Activated effector memory CD4-positive, alpha-beta T cell treated with Interleukin-2 at 50 U/mL for 16 hours (primary cell): ENCODE data around the gene PPIL6.

Experiments
- DNase-seq: peaks from one replicate; pipeline ENCODE4 v3.0.0-alpha.2; 2020

Gene PPIL6

DNA sequence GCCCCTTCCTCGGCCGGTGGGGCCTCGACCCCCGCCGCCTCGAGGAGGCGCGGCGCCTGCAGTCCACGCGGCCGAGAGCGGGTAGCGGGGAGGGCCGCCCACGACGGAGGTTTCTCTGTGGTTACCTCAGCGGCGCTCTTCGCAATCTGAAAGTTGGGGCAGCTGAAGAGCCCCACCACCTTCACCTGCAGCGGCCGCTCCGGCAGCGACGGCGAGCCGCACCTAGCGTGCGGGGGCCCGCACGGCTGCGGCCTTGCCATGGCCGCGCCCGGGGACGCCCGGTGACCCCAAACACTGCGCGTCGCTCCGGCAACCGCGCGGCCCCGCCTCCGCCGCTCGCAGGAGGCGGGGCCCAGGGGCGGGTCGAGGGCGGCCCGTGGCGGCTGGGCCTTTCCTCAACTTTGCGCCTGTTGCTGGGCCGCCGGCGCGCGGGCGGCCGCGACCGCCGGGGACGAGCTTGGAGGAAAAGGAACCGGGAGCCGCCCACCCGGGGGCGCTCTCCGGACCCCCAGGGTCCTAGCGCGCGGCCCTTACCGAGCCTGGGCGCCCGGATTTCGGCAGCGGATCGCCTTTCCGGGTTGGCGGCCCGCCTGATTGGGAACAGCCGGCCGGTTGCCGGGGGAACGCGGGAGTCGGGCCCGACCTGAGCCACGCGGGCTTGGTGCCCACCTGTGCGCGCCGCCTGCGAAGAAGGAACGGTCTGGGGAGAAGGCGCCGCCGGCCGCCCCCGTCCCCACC, at the start of gene PPIL6, which contains the start of gene SMPD2:
Gene PPIL6 (minus strand): TSS at position 298 of the 738 bp plus-strand sequence. CDS start 38 bp downstream, at position 260.
Gene SMPD2 (plus strand): TSS at position 394 of the 738 bp plus-strand sequence. CDS start 398 bp downstream, outside the sequence.
- DNase-seq = peak; percentile 71

DNA sequence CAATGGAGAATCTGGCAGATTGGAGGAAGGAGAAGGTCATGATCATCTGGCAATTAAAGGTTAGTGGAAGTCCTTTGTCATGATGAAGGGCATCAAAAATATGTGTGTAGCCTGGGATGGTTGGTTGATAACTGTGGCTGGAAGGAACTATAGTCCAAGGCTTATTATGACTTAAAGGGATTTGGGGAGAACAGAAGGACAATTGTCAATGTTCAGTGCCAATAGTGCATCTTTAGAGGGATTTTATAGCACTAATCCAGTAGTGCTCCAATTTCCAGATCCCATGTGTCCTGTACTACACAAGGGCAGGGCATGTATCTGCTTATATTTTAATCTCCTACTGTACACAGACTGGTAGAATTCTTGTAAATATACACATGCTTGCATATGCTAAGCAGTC, 47.6 kb upstream of the PPIL6 start:
- DNase-seq = no peak

DNA sequence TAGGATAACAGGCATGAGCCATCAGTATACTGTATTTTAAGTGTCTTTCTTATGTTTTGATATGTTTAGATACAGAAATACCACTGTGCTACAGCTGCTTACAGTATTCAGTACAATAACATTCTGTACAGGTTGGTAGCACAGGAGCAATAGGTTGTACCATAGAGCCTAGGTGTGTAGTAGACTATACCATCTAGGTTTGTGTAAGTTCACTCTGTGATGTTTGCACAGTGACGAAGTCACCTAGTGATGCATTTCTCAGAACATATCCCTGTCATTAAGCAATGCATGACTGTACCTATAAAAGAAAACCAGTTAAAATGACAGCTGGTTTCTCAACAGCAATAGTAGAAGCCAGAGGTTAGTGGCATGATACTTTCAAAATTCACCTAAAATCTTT, 45.6 kb upstream of the PPIL6 start:
- no peak for DNase-seq

DNA sequence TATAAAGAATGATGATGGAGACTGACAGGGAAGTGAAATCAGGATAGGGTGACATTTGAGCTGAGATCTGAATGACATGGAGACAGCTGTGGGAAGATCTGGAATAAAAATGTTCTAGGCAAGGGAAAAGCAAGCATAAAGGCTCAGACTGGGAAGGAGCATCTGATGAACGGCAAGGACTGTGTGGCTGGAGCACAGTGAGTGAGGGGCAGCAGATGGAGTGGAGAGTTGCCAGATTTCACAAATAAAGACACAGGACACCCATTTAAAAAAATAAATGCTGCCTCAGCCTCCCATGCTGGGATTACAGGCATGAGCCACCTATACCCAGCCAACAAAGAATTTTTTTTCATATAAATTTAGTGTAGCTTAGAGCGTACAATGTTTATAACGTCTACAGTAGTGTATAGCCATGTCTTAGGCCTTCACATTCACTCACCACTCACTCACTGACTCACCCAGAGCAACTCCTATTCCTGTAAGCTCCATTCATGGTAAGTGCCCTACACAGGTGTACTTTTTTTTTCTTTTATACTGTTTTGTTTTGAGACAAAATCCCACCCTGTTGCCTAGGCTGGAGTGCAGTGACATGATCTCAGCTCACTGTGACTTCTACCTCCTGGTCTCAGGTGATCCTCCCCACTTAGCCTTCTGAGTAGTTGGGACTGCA, 45.0 kb upstream of the PPIL6 start:
- no peak for DNase-seq

DNA sequence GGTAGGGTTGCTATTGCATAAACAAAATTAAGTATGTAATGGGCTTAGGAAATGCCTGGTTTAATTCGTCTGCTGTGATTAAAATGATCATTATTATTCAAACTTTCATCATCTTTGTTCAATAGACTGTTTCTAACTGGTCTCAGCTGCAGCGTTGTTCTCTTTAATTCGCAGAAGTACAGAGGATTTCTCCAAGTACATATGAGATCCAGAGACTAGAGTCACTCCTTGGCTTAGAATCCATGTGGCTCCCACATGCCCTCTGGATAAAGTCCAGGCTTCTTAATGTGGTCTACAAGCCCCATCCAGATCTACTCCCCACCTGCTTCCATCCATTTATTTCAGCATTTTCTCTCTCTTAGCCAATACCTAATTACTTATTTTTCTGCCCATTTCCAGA, 43.7 kb upstream of the PPIL6 start:
- no peak for DNase-seq

DNA sequence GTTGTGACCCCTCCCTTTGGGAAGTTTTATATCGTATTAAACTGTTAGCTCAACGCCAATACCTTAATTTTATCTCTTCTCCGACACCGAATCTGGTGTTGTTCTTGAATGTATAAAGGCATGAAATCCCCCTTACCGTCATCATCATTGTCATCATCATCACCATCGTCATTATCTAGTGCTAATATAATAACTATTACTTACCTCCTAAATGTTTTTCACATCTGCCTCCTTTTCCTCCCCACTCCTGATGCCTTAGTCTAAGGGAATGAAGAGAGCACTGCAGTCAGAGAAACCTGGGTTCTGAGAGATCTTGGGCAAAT, 43.3 kb upstream of the PPIL6 start:
- no peak for DNase-seq

DNA sequence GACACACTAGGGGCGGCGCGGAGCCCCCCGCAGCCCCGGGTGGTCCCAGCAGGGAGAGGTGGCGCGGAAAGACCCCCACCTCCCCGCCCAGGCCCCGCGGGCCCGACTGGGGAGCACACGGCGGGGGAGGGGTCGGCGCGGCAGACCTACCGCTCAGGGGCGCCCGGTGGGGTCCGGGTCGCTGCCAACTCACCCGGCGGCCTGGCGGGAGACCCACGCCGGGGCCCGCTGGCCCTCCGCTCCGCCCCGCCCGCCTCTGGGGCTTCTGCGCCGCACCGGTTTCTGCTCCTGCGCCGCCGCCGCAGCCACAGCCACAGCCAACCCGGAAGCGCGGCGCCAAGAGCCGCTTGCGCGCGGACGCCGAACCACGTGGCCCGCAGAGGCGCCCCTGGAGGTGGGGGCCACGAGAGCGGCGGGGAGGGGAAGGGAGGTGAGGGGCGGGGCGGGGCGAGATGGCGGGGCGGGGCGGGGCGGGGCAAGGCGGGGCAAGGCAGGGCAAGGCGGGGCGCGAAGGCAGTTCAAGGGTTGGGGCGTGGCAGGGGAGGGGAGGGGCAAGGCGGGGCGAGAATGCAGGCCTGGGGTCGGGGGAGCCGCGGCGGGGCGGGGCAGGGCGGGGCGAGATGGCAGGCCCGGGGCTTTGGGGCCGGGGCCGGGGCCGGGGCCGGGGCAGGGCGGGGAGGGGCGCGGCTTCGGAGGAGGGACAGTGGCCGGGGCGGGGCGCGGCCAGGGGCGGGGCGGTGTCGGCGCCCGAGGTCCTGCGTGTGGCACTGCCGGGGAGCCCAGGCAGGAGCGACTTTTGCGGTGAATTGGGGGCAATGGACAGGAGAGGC, 42.7 kb upstream of the PPIL6 start, which contains the start of gene ZBTB24:
Gene ZBTB24 (minus strand): TSS at position 315 of the 830 bp plus-strand sequence. CDS start 1,193 bp downstream, outside the sequence.
- peak; percentile 85 for DNase-seq

DNA sequence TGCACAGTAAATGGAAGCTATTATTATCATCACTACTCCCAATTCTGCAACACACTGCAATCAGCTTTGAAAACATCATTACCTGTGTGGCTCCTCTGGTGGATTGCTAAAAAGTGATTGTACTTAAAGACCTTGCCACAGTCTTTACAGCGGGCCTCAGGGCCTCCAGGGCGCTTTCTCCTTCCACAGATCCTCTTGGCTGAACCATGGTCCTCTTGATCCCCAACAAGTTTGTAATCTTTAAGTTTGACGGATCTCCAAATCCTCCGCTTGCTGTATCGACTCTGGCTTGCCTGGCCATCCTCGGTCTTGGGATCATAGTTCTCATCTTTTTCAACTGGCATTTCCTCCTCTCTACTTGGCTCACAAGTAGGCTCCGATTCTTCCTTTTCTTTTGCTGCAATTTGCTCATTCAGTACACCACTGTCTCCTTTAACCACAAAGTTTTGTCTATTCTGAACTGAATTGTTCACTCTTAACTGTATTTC, 40.6 kb upstream of the PPIL6 start:
- no peak for DNase-seq

DNA sequence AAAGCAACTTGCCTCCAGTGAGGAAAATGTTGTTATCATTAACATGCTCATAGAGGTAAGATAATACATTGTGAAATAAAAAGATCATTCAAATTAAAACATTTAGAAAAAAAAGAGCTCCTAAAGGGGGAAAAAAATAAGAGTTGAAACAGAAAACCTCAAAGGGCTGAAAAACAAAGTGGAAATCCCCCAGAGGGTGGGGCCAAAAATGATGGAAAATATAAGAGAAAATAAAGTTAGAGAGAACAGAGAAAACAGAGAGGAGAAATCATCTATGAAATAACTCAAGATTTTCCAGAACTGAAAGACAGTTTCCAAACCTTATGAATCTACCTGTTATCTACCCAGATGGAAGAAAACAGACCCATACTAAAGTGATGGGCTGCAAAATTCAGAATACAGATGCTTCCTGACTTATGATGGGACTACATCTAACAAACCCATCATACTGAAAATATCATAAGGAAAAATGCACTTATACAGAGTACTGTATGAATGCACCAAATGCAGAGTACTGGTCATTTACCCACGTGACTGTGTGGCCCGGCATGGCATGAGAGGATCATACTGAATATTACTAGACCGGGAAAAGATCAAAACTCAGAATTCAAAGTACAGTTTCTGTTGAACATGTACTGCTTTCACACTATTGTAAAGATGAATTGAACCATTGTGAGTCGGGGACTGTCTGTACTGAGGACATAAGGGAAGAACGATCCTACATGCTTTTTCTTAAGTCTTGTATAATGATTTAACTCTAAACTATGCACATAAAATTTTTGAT, 38.6 kb upstream of the PPIL6 start:
- no peak for DNase-seq

DNA sequence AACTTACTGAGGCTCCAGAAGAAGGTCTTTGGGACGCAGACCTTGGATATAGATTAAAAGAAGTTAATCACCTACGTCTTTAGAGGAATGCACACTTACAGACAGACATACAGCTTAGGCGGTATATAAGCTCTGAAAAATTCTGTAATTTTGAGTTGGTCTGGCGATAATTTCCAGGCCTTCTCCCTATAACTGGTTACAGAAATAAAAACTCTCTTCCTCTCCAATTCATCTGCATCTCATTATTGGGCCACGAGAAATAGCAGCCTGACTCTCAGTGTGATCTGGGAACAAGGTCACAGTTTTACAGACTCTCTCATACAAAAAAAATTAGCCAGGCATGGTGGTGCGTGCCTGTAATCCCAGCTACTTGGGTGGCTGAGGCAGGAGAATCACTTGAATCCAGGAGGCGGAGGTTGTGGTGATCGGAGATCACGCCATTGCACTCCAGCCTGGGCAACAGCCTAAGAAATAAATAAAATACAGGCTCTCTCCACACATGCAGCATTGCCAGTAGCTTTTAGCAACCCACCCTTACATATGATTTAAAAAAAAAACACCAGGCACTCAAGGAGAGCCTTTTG, 37.9 kb upstream of the PPIL6 start:
- no peak for DNase-seq

DNA sequence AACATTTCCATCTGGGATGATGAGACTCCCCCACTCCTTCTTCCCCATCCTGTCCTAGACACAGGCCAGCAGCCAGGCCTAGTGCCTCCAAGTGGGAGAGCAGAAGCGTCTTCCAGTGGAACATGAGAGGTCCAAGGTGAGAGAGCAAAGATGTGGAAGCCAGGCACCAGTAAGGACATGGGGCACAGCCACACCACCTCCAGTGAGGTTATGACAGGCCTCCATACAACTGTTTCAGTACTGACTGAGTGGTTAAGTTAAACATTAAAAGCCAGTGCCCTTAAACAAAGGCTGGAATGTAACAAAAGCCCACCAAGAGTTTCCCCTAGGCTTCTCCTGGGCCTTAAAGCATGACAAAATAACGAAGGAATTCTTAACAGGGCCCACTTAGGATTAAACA, 37.3 kb upstream of the PPIL6 start:
- no peak for DNase-seq

DNA sequence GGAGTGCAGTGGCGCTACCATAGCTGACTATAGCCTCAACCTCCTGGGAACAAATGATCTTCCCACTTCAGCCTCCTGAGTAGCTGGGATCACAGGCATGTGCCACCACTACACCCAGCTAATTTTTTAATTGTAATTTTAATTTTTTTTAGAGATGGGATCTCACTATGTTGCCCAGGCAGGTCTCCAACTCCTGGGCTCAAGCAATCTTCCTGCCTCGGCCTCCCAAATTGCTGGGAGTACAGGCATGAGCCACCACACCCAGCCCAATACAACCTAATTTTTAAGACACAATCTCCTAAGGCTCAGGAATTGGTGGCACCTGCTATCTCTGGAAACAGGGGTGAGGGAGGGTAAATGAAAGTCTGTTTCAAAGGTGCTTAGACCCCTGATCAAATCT, 36.8 kb upstream of the PPIL6 start:
- DNase-seq = no peak

DNA sequence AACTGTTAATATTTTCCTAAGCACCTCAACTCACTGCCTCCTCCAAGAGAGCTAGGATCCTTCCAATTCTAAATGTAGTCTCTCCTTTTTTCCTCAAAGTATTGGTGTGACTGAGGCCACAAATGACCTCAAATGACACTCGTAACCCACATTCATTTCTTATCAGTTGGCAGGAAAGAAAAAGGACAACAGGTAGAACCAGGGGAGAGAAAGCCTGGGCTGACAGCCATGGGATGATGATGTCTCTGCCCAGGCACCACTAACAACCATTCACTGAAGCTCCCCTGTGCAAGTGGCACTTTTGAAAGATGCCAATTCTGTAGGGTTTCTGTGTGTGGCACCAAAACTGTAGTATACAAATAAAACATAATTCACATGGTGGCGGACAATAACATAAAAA, 35.2 kb upstream of the PPIL6 start:
- DNase-seq = no peak

DNA sequence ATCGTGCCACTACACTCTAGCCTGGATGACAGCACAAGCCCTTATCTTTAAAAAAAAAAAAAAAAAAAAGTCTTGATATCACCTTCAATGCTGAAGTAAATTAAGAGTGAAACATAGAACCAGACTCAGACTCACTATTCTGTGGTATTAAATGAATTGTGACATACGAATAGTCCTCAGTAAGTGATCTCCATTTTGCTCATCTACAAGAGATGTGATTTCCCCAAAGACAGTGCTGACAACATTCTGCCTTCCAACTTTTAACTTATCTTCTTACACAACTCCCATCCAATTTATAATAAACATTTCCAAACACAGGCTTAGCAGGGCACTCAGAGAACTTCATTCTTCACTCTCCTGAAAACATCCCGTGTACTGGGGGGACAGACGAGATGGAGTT, 34.6 kb upstream of the PPIL6 start:
- DNase-seq = no peak

DNA sequence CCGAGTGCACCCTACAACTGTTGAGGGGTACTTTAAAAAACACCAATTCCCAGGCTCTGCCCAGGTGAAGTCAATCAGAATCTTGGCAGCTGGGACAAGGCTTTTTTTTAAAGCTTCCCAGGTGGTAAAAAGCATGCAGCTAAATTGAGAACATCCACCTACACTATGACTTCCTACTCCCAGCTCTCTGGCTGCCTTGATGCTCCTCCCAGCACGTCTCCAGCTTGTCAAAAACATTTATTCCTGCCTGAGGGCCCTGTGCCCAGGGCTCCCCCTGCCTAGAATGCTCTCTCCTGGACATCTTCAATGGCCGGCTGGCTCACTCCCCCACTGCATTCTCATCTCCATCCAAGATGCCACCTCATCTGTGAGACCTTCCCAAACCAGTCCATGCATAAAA, 32.7 kb upstream of the PPIL6 start:
- no peak for DNase-seq

DNA sequence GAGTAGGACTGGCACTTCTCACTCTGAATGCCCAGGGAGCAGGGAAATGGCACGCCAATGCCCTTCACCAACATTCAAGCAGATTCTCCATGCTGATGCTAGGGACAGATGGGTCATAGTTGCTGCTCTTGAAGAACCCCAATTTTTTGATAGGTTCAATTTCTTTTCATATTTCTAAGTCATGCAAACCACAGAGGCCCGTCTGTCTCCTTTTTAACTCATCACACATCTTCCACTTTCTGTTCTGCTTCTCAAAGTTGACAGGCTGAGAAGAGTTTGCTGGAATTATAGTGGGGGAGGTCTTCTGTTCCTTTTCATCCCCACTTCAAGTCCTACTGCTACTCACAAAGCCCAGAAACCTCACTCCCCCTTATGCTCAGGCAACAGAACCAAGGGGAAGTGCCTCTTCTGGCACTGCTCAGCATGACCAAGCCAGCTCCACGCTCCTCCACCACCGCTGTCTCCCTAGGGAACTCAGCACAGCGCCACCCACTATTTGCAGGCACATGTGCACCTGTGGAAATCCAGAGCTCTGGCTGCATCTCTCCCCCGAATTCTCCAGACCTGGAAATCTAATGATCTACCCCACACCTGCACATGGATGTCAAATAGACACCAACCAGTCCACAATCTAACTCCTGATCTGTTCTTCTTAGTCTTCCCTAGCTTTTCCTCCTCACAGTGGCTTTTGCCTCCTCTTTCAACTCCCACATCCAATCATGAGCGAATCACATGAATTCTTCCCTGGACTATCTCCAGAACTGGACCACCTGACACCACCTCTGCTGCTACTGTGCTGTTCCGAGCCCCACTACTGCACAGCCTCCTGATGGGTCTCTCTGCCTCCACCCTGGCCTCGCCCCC, 31.9 kb upstream of the PPIL6 start:
- no peak for DNase-seq

DNA sequence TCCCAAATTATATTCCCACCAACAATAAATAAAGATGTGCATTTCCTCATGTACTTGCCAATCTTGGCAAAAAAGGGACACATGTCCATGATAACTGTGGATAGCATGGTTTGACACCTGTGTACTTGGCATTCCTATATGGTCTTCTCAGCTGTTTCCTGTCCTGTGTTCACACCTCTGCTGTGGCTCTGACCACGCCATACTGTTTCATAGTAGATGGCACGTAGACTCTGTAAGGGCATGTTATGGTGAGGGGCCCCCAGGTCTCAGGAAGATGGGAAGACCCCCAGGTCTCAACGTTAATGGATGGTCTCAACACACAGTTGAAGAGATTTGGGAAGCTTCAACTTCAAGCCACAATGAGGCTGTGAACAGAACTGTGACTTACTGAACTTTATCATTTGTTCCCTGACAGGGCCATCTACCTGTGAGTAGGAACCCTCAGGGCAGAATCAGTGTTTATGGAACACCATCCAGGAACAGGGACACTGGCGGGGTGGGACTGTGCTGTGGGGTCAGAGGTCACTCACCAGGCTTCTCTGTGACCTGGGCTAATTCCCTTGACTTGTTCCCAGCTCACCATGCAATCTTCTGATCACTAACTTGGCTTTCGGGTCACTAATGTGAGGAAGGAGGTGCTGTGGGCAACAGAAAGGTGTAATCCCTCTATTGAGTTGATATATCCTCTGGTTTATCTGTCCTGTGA, 30.8 kb upstream of the PPIL6 start:
- no peak for DNase-seq

DNA sequence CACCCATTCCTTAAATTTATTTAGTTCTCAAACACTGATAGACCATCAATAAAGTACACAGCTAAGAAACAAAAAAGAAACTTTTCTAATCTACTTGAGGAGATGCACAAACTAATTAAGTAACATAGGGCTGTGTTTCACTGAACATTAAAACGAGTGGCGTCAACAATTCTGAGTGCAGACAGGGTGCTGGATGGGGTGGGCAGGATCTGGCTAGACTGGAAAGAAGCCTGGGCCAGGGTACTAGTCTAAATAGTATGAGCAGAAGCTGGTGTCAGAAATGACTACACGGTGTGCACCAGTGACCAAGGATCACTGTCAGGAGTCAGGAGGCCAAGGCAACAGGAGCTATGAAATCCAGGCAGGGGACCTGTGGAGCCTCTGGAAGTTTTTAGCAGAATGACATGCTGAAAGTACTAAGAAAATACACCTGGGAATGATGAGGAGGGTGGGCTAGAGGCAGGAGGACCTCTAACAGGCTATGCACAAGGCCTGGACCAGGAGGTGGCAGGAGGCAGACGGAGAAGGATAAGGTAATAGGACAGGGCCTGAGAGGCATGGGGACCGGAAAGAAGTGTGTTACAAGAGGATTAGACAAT, 29.3 kb upstream of the PPIL6 start:
- DNase-seq = no peak

DNA sequence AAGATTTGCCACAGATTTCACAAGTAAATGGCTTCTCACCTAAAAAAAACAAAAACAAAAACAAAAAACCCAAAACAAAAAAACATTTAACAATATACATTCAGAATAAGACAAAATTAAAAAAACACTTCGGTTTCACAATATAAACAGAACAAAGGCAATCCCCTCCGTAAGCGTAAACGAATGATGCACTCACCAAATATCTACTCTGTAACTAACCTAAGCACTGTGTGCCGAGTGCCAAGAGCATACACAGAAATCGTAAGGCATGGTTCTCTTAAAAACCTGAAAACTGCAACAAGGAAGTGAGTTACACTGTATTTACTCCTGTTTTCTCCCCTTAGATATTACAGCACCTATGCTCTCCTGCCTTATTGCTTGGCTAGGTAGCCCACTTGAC, 27.3 kb upstream of the PPIL6 start:
- no peak for DNase-seq
